ENCODE results near the gene ACACB. TPM values are rescaled to one million over a fixed set of nuclear protein-coding genes. Genes with fewer than 3 reads are reported as not detected.

Gene ACACB
- total and polyA plus RNA-seq, 7 donors, result 5.3 to 295 (median 116) TPM

GRCh38 chr12:109273354-109273753 lies 157.0 kb downstream of the ACACB start:
- Histone ChIP-seq H3K36me3 (peaks cover 0 to 8% (median 3%) of the 10 kb centered on the region in 4 donors), H3K27ac (no peak overlapping the region), H3K9me3 (no peaks in the 10 kb centered on the region), H3K27me3 (no peaks in the 10 kb centered on the region), H3K4me3 (no peak overlapping the region), H3K4me1 (peaks cover 0 to 24% (median 12%) of the 10 kb centered on the region in 4 donors)
- DNase-seq, result no peak
- TF ChIP-seq EP300 (IDR thresholded peaks at IDR 0.05) (no peak), POLR2AphosphoS5 (IDR thresholded peaks at IDR 0.05) (no peak), POLR2A (IDR thresholded peaks at IDR 0.05) (no peak), CTCF (IDR thresholded peaks at IDR 0.05) (no peak)
- intact Hi-C loops (cut with DNase I), result no loop called here
- WGBS, 2 donors, result 26 to 29% methylated on average over 16 of the region's 16 CpGs

- Histone ChIP-seq H3K27ac (no peak overlapping the region), H3K4me3 (no peak overlapping the region), H3K27me3 (no peaks in the 10 kb centered on the region), H3K4me1 (peaks cover 0 to 30% (median 20%) of the 10 kb centered on the region in 4 donors), H3K9me3 (no peaks in the 10 kb centered on the region), H3K36me3 (peaks cover 0 to 6% (median 3%) of the 10 kb centered on the region in 4 donors)
- WGBS, 2 donors, result 42 to 87% methylated on average over 1 of the region's 1 CpG
- DNase-seq, result no peak
- TF ChIP-seq CTCF (IDR thresholded peaks at IDR 0.05), result no peak
- no peak for TF ChIP-seq POLR2A (IDR thresholded peaks at IDR 0.05)
- no peak for TF ChIP-seq POLR2AphosphoS5 (IDR thresholded peaks at IDR 0.05)
- TF ChIP-seq EP300 (IDR thresholded peaks at IDR 0.05), result no peak
- intact Hi-C loops (cut with DNase I), result no loop called here
These were observed 158.0 kb downstream of the ACACB start for GRCh38 chr12:109274381-109274780.

- Histone ChIP-seq H3K9me3 (no peaks in the 10 kb centered on the region), H3K4me3 (no peak overlapping the region), H3K36me3 (peaks cover 0 to 6% (median 3%) of the 10 kb centered on the region in 4 donors), H3K27me3 (no peaks in the 10 kb centered on the region), H3K4me1 (peaks cover 0 to 26% (median 21%) of the 10 kb centered on the region in 4 donors), H3K27ac (no peak overlapping the region)
- DNase-seq, result no peak
- 68 to 82% methylated on average over 4 of the region's 4 CpGs for WGBS, 2 donors
- no peak for TF ChIP-seq POLR2AphosphoS5 (IDR thresholded peaks at IDR 0.05)
- no peak for TF ChIP-seq CTCF (IDR thresholded peaks at IDR 0.05)
- no peak for TF ChIP-seq POLR2A (IDR thresholded peaks at IDR 0.05)
- TF ChIP-seq EP300 (IDR thresholded peaks at IDR 0.05), result no peak
- intact Hi-C loops (cut with DNase I), result no loop called here
These were observed 158.8 kb downstream of the ACACB start for GRCh38 chr12:109275173-109275572.

- TF ChIP-seq POLR2AphosphoS5 (IDR thresholded peaks at IDR 0.05), result no peak
- TF ChIP-seq POLR2A (IDR thresholded peaks at IDR 0.05), result no peak
- TF ChIP-seq EP300 (IDR thresholded peaks at IDR 0.05), result no peak
- TF ChIP-seq CTCF (IDR thresholded peaks at IDR 0.05), result no peak
- no peak overlapping the region for H3K4me3 ChIP-seq
- intact Hi-C loops (cut with DNase I), result no loop called here
- WGBS, 2 donors, result 94% methylated on average over 5 of the region's 5 CpGs
- H3K9me3 ChIP-seq, result no peaks in the 10 kb centered on the region
- no peaks in the 10 kb centered on the region for H3K27me3 ChIP-seq
- H3K36me3 ChIP-seq, result peaks cover 0 to under 1% (median under 1%) of the 10 kb centered on the region in 4 donors
- no peak for DNase-seq
- H3K27ac ChIP-seq, result no peak overlapping the region
- peaks cover 0 to 26% (median 21%) of the 10 kb centered on the region in 4 donors for H3K4me1 ChIP-seq
These were observed 159.8 kb downstream of the ACACB start for GRCh38 chr12:109276160-109276559.
